H1 (cell line): ENCODE measurements around the gene FNIP2. TPM values are rescaled to one million over a fixed set of nuclear protein-coding genes. Genes with fewer than 3 reads are reported as not detected.

ENCODE experiments used
- CTCF ChIA-PET: fragments of 300-600 bp; sonication (Branson Sonifier 250); formaldehyde crosslinking; loops from one replicate; lab custom pipeline; 2021; ENCODE audit not compliant: partially characterized antibody; lab: Charles Lee
- POLR2A ChIA-PET: fragments of 300-600 bp; sonication (Branson Sonifier 250); formaldehyde crosslinking; loops from one replicate; lab custom pipeline; 2021; ENCODE audit warnings: inconsistent platforms; ENCODE audit not compliant: partially characterized antibody; lab: Charles Lee
- DNase-seq, 2 experiments: peaks; one replicate each; pipeline versions ENCODE4 v3.0.0 to v3.0.0-alpha.2; 2010 to 2022; ENCODE audit warnings: low spot score in 2 of 2, low read depth in 1 of 2, mixed read lengths in 1 of 2
- FAIRE-seq: peaks from 2 replicates; lab custom pipeline; 2011; peaks lifted over from hg19 to GRCh38; lab: Jason Lieb, UNC
- H2AFZ ChIP-seq: 2 replicates; pipeline ENCODE4 v1.8.1; 2012; ENCODE audit warnings: low read length, inconsistent platforms
- H2AK5ac ChIP-seq: 2 replicates; pipeline ENCODE4 v1.6.1; 2013; ENCODE audit warnings: low read depth, low read length
- H2BK120ac ChIP-seq: replicated peaks from 2 replicates; pipeline ENCODE3; 2013; ENCODE audit warnings: low read depth, low read length, inconsistent platforms
- H2BK12ac ChIP-seq: 2 replicates; pipeline ENCODE4 v1.6.1; 2013; ENCODE audit warnings: low read depth, low read length
- H2BK15ac ChIP-seq: 2 replicates; pipeline ENCODE4 v1.6.1; 2013; ENCODE audit warnings: low read length
- H2BK20ac ChIP-seq: 2 replicates; pipeline ENCODE4 v1.6.1; 2013; ENCODE audit warnings: low read length
- H2BK5ac ChIP-seq: 2 replicates; pipeline ENCODE4 v1.6.1; 2013; ENCODE audit warnings: low read depth, low read length
- H3K14ac ChIP-seq: 2 replicates; pipeline ENCODE4 v1.6.1; 2013; ENCODE audit warnings: inconsistent platforms; ENCODE audit not compliant: insufficient read length
- H3K18ac ChIP-seq: 2 replicates; pipeline ENCODE4 v1.6.1; 2013; ENCODE audit warnings: low read length; ENCODE audit errors: extremely low read depth
- H3K23ac ChIP-seq: 2 replicates; pipeline ENCODE4 v1.6.1; 2013; ENCODE audit warnings: inconsistent platforms; ENCODE audit not compliant: insufficient read length
- H3K23me2 ChIP-seq: 2 replicates; pipeline ENCODE4 v1.6.1; 2013; ENCODE audit warnings: low read depth, low read length
- H3K27ac ChIP-seq: 2 replicates; pipeline ENCODE4 v1.6.1; 2011; ENCODE audit warnings: low read depth, low read length, inconsistent platforms
- H3K27me3 ChIP-seq, 4 experiments: replicated peaks in 1 of 4; 1 replicate in 1 of 4; 2 replicates in 3 of 4; pipeline versions ENCODE4 v1.6.1 to v1.8.1; 2011 to 2013; ENCODE audit warnings: low read length in 3 of 4, mild to moderate bottlenecking in 3 of 4, inconsistent platforms in 2 of 4, mixed read lengths in 2 of 4, moderate library complexity in 1 of 4; ENCODE audit not compliant: control insufficient read depth in 3 of 4, insufficient read depth in 3 of 4; ENCODE audit errors: extremely low read depth in 1 of 4
- H3K36me3 ChIP-seq, 4 experiments: 2 replicates each; pipeline versions ENCODE4 v1.6.1 to v1.8.1; 2011 to 2013; ENCODE audit warnings: mild to moderate bottlenecking in 4 of 4, low read length in 3 of 4, moderate library complexity in 2 of 4, control low read depth in 1 of 4, inconsistent platforms in 1 of 4; ENCODE audit not compliant: insufficient read depth in 4 of 4, control insufficient read depth in 2 of 4
- H3K4ac ChIP-seq: replicated peaks from 2 replicates; pipeline ENCODE3; 2013; ENCODE audit warnings: low read length, low read depth, mixed read lengths, inconsistent platforms; ENCODE audit not compliant: insufficient read length
- H3K4me1 ChIP-seq, 4 experiments: replicated peaks in 1 of 4; 1 replicate in 1 of 4; 2 replicates in 3 of 4; pipeline versions ENCODE4 v1.6.1 to v1.8.1; 2011 to 2013; ENCODE audit warnings: low read length in 3 of 4, inconsistent platforms in 2 of 4, mixed read lengths in 1 of 4; ENCODE audit not compliant: insufficient read depth in 4 of 4, control insufficient read depth in 3 of 4
- H3K4me2 ChIP-seq, 2 experiments: 2 replicates each; pipeline versions ENCODE4 v1.6.1 to v1.8.1; 2011 to 2013; ENCODE audit warnings: low read depth in 2 of 2, low read length in 2 of 2, control low read depth in 1 of 2, inconsistent platforms in 1 of 2, mild to moderate bottlenecking in 1 of 2; ENCODE audit not compliant: insufficient read depth in 1 of 2
- H3K4me3 ChIP-seq, 4 experiments: fragments of 200-600, 300-600 bp in 1 of 4; sonication (generic), shearing (Covaris generic), sonication (Bioruptor Twin) in 1 of 4; 2 replicates each; pipeline versions ENCODE4 v1.5.1 to v1.8.1; 2011 to 2016; ENCODE audit warnings: low read length in 4 of 4, low read depth in 3 of 4, control low read depth in 2 of 4, inconsistent platforms in 2 of 4, mild to moderate bottlenecking in 2 of 4, mixed read lengths in 1 of 4, moderate library complexity in 1 of 4; ENCODE audit not compliant: insufficient read depth in 2 of 4; ENCODE audit errors: extremely low read depth in 1 of 4
- H3K56ac ChIP-seq: replicated peaks from 2 replicates; pipeline ENCODE3; 2013; ENCODE audit warnings: low read depth, mild to moderate bottlenecking, mixed read lengths, low read length, inconsistent platforms; ENCODE audit not compliant: insufficient read length
- H3K79me1 ChIP-seq: 2 replicates; pipeline ENCODE4 v1.6.1; 2013; ENCODE audit warnings: low read depth, low read length, control low read depth
- H3K79me2 ChIP-seq, 2 experiments: 2 replicates each; pipeline versions ENCODE4 v1.6.1 to v1.8.1; 2012 to 2013; ENCODE audit warnings: low read length in 2 of 2, mild to moderate bottlenecking in 2 of 2, inconsistent platforms in 1 of 2; ENCODE audit not compliant: insufficient read depth in 2 of 2, control insufficient read depth in 1 of 2
- H3K9ac ChIP-seq, 4 experiments: replicated peaks in 1 of 4; 1 replicate in 1 of 4; 2 replicates in 3 of 4; pipeline versions ENCODE4 v1.6.1 to v1.8.1; 2011 to 2013; ENCODE audit warnings: low read depth in 3 of 4, low read length in 3 of 4, control low read depth in 2 of 4, mild to moderate bottlenecking in 2 of 4, moderate library complexity in 2 of 4, inconsistent platforms in 1 of 4; ENCODE audit errors: extremely low read depth in 1 of 4
- H3K9me3 ChIP-seq, 2 experiments: 2 replicates each; pipeline versions ENCODE4 v1.6.1 to v1.8.1; 2012 to 2013; ENCODE audit warnings: mild to moderate bottlenecking in 2 of 2, moderate library complexity in 2 of 2, control low read depth in 1 of 2, inconsistent platforms in 1 of 2, low read depth in 1 of 2, low read length in 1 of 2, mixed read lengths in 1 of 2; ENCODE audit not compliant: insufficient read depth in 2 of 2
- H4K20me1 ChIP-seq, 2 experiments: replicated peaks in 1 of 2; 2 replicates each; pipeline versions ENCODE3 to v1.8.1; 2011 to 2013; ENCODE audit warnings: inconsistent platforms in 2 of 2, low read length in 2 of 2, mild to moderate bottlenecking in 1 of 2; ENCODE audit not compliant: insufficient read depth in 2 of 2, control insufficient read depth in 1 of 2
- H4K5ac ChIP-seq: 2 replicates; pipeline ENCODE4 v1.6.1; 2013; ENCODE audit warnings: low read length, low read depth, mixed read lengths, inconsistent platforms; ENCODE audit not compliant: insufficient read length
- H4K8ac ChIP-seq: 2 replicates; pipeline ENCODE4 v1.8.0; 2013; ENCODE audit warnings: mild to moderate bottlenecking, moderate library complexity, low read length, inconsistent platforms; ENCODE audit not compliant: insufficient read depth; ENCODE audit errors: extremely low read depth
- H4K91ac ChIP-seq: replicated peaks from 2 replicates; pipeline ENCODE3; 2013; ENCODE audit warnings: low read length, mixed read lengths, inconsistent platforms; ENCODE audit not compliant: insufficient read length
- ASH2L ChIP-seq: fragments of 200-600, 300-600 bp; sonication (generic); IDR thresholded peaks from one replicate; pipeline ENCODE4 v1.7.1; 2017; ENCODE audit warnings: low read length
- ATF2 ChIP-seq: IDR thresholded peaks from 2 replicates; pipeline ENCODE4 v1.6.1; 2012; ENCODE audit warnings: low read length, inconsistent platforms
- CHD1 ChIP-seq: IDR thresholded peaks from 2 replicates; pipeline ENCODE4 v1.6.1; 2012; ENCODE audit warnings: low read depth, low read length, improper control_type of control experiment
- MAFK ChIP-seq: IDR thresholded peaks from 2 replicates; pipeline ENCODE4 v1.6.1; 2012; ENCODE audit warnings: low read depth, mild to moderate bottlenecking, improper control_type of control experiment, low read length
- POLR2A ChIP-seq, 2 experiments: IDR thresholded peaks; 1 replicate in 1 of 2; 2 replicates in 1 of 2; pipeline ENCODE4 v1.6.1; 2011; ENCODE audit warnings: low read depth in 2 of 2, low read length in 2 of 2, mild to moderate bottlenecking in 2 of 2; ENCODE audit errors: control extremely low read depth in 1 of 2
- RFX5 ChIP-seq: IDR thresholded peaks from 2 replicates; pipeline ENCODE4 v1.6.1; 2011; ENCODE audit warnings: low read depth, low read length, improper control_type of control experiment, borderline replicate concordance
- SP4 ChIP-seq: IDR thresholded peaks from 2 replicates; pipeline ENCODE4 v1.6.1; 2012; ENCODE audit warnings: low read length, inconsistent platforms
- SRF ChIP-seq: IDR thresholded peaks from 2 replicates; pipeline ENCODE4 v1.6.1; 2011; ENCODE audit warnings: mild to moderate bottlenecking, low read depth, low read length, moderate library complexity
- USF2 ChIP-seq: IDR thresholded peaks from 2 replicates; pipeline ENCODE4 v1.6.1; 2011; ENCODE audit warnings: low read length, improper control_type of control experiment
- WGBS, 2 experiments: shearing (Covaris generic) in 1 of 2; methylation state at CpG; one replicate each; pipeline versions ENCODE4 v1.1.6 to v1.1.7; 2013 to 2015; ENCODE audit warnings: low lambda C conversion rate in 2 of 2, mixed read lengths in 2 of 2, inconsistent platforms in 1 of 2, low coverage in 1 of 2, missing lambda C conversion rate in 1 of 2; ENCODE audit not compliant: insufficient replicate concordance in 2 of 2, insufficient coverage in 1 of 2, insufficient read length in 1 of 2; ENCODE audit errors: extremely low coverage in 1 of 2, missing lambda C conversion rate in 1 of 2; 5-methylcytosine and 5-hydroxymethylcytosine counted together
- polyA plus RNA-seq, 7 experiments: library from polyadenylated mRNA; depleted of rRNA in 3 of 7; stranded (reverse) in 5 of 7; unstranded in 2 of 7; fragments of >200 nt in 5 of 7; fragments of 200-250 nt in 2 of 7; gene quantifications; 1 replicate in 5 of 7; 2 replicates in 1 of 7; 4 replicates in 1 of 7; pipeline versions ENCODE4 v1.2.1 to v1.2.3, GENCODE V29; 2011 to 2013; ENCODE audit warnings: missing spikeins in 2 of 7, mixed read lengths in 2 of 7
- total RNA-seq: library from RNA; stranded (reverse); fragmentation: NEBNext Ultra II Directional; extraction: Animal tissue kit (Norgen Biotek cat#: 25700); gene quantifications from 2 replicates; pipeline ENCODE4 v1.2.1, GENCODE V29; 2021

The FNIP2 gene
- total and polyA plus RNA-seq, 2 of the 8 experiments (the other 6 are each of a cell fraction or from before 2014, with no cell fraction given): 4.0 to 13.0 TPM

GRCh38 chr4:158857951-158858350 is 89.1 kb downstream of the FNIP2 start:
- no peak overlapping the region for H2AK5ac ChIP-seq
- DNase-seq: no peak
- H3K4ac ChIP-seq: no peak overlapping the region
- CTCF ChIA-PET: interaction anchor here (0.6 to 3.6 kb wide), 21 partner anchors 8 to 344 kb away, joined by 3 to 42 read pairs (median 3); no protein-coding TSS in a partner anchor
- WGBS, 2 experiments: 88% methylated on average over 1 of the region's 1 CpG; no CpG with 5 or more reads in 1 of the 2 experiments
- H3K4me3 ChIP-seq: no peak overlapping the region
- FAIRE-seq: no peak
- H3K56ac ChIP-seq: no peak overlapping the region
- no peaks in the 10 kb centered on the region for H3K23me2 ChIP-seq
- no peak overlapping the region for H2BK120ac ChIP-seq
- H2AFZ ChIP-seq: no peak overlapping the region
- H3K14ac ChIP-seq: no peak overlapping the region
- no peak overlapping the region for H3K9ac ChIP-seq
- H3K27ac ChIP-seq: no peak overlapping the region
- H4K8ac ChIP-seq: no peak overlapping the region
- H3K4me2 ChIP-seq: no peak overlapping the region
- no peak overlapping the region for H2BK12ac ChIP-seq
- peaks cover 0 to 4% (median 0%) of the 10 kb centered on the region in 4 experiments; a peak in 2 of 8 replicates for H3K36me3 ChIP-seq
- no peak overlapping the region for H3K23ac ChIP-seq
- H3K27me3 ChIP-seq: no peaks in the 10 kb centered on the region
- H3K79me1 ChIP-seq: no peaks in the 10 kb centered on the region
- no peaks in the 10 kb centered on the region; a peak in 1 of 7 replicates for H3K4me1 ChIP-seq
- no peak overlapping the region for H3K18ac ChIP-seq
- no peak overlapping the region for H2BK15ac ChIP-seq
- H4K20me1 ChIP-seq: no peaks in the 10 kb centered on the region
- no peak overlapping the region for H4K91ac ChIP-seq
- no peaks in the 10 kb centered on the region for H3K9me3 ChIP-seq
- no peaks in the 10 kb centered on the region for H3K79me2 ChIP-seq
- no peak overlapping the region for H4K5ac ChIP-seq
- POLR2A ChIA-PET: interaction anchor here (1.7 kb wide), 1 partner anchor 89 kb away, joined by 5 read pairs; the partner anchor contains the start of gene FNIP2
- H2BK20ac ChIP-seq: no peak overlapping the region
- H2BK5ac ChIP-seq: no peak overlapping the region
- TF ChIP-seq CHD1 (no peak), MAFK (no peak), RFX5 (no peak), USF2 (no peak), SP4 (no peak), ASH2L (no peak), POLR2A (IDR thresholded peaks at IDR 0.05; ENCODE audit: control extremely low read depth in 1 of 2, low read depth in 2 of 2, low read length in 2 of 2) (no peak), ATF2 (no peak), SRF (no peak)
- TF ChIP-seq, all 59 proteins: peak for 0
